Stimulated activated CD4-positive, alpha-beta T cell treated with anti-CD3 and anti-CD28 coated beads, Interleukin-12 subunit alpha, Interleukin-12 subunit beta, amount 100 ng/mL, for 4 hours (primary cell): ENCODE measurements around the gene PLSCR3.
"Not testable (repeated sequence)": the region's sequence is repeated elsewhere in the genome, so short reads cannot be mapped to it uniquely, and the experiment has no call there.

Experiments used
- DNase-seq: peaks from one replicate; pipeline ENCODE4 v3.0.0-alpha.2; 2020

The PLSCR3 gene

GRCh38 chr17:7379134-7379533 lies 15.2 kb downstream of the PLSCR3 start:
- DNase-seq = no peak

DNA sequence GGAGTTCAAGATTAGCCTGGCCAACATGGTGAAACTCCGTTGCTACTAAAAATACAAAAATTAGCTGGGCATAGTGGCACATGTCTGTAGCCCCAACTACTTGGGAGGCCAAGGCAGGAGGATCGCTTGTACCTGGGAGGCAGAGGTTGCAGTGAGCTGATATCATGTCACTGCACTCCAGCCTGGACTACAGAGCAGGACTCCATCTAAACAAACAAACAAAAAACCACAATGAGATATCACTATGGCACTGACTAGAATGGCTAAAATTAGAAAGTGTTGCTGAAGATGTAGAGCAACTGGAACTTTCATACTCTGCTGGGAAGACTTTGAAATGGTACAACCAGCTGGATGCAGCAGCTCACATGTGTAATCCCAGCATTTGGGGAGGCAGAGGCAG lies 20.0 kb downstream of the PLSCR3 start:
- DNase-seq = no peak

GRCh38 chr17:7370853-7371252 lies 23.5 kb downstream of the PLSCR3 start:
- no peak for DNase-seq

GRCh38 chr17:7369825-7370224 lies 24.5 kb downstream of the PLSCR3 start:
- DNase-seq = no peak

DNA sequence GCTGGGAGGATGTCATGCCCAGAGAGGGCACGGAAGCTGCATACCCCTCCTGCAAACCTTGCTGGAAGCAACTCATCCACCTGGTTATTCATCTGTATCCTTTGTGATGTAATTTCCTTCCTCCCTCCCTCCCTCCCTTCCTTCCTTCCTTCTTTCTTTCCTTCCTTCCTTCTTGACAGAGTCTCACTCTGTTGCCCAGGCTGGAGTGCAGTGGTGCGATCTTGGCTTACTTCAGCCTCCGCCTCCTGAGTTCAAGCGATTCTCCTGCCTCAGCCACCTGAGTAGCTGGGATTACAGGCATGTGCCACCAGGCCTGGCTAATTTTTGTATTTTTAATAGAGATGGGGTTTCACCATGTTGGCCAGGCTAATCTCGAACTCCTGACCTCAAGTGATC lies 25.7 kb downstream of the PLSCR3 start:
- not testable (repeated sequence) for DNase-seq

- DNase-seq = no peak
Measured at GRCh38 chr17:7367918-7368598, 26.3 kb downstream of the PLSCR3 start.

- no peak for DNase-seq
Measured at GRCh38 chr17:7367083-7367482, 27.2 kb downstream of the PLSCR3 start.

GRCh38 chr17:7365963-7366362 lies 28.4 kb downstream of the PLSCR3 start:
- DNase-seq = not testable (repeated sequence)

GRCh38 chr17:7363311-7363710 lies 31.0 kb downstream of the PLSCR3 start:
- no peak for DNase-seq

DNA sequence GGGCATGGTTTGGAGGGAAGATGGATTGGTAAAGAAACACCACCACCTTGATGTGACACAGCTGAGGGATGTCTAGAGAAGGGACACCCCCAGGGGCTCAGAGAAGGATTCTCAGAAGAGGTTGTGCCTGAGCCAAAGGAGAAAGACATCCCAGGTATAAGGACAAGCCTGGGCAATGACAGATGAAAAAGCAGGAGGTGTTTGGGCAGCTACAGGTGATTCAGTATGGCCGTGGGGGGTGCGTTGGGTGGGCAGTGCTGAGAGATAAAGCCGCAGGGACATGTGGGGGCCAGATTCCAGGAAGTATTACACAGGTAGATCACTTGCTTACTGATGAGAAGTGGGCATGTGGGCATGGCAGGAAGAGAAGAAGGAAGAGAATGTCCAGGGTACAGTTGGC lies 32.4 kb downstream of the PLSCR3 start:
- DNase-seq = no peak

GRCh38 chr17:7357381-7357780 lies 36.9 kb downstream of the PLSCR3 start:
- no peak for DNase-seq

GRCh38 chr17:7356756-7357155 lies 37.6 kb downstream of the PLSCR3 start:
- no peak for DNase-seq

GRCh38 chr17:7356072-7356549 lies 38.2 kb downstream of the PLSCR3 start:
- peak; percentile 82 for DNase-seq

- DNase-seq = no peak
Measured at GRCh38 chr17:7355573-7355972, 38.8 kb downstream of the PLSCR3 start.

GRCh38 chr17:7355053-7355452 lies 39.3 kb downstream of the PLSCR3 start, which contains the start of gene TMEM95:
Gene TMEM95, plus strand, starts transcription at chr17:7355156. Its CDS starts 49 bp downstream, at chr17:7355205.
- no peak for DNase-seq

- DNase-seq = no peak
Measured at GRCh38 chr17:7354262-7354843, 40.0 kb downstream of the PLSCR3 start.

DNA sequence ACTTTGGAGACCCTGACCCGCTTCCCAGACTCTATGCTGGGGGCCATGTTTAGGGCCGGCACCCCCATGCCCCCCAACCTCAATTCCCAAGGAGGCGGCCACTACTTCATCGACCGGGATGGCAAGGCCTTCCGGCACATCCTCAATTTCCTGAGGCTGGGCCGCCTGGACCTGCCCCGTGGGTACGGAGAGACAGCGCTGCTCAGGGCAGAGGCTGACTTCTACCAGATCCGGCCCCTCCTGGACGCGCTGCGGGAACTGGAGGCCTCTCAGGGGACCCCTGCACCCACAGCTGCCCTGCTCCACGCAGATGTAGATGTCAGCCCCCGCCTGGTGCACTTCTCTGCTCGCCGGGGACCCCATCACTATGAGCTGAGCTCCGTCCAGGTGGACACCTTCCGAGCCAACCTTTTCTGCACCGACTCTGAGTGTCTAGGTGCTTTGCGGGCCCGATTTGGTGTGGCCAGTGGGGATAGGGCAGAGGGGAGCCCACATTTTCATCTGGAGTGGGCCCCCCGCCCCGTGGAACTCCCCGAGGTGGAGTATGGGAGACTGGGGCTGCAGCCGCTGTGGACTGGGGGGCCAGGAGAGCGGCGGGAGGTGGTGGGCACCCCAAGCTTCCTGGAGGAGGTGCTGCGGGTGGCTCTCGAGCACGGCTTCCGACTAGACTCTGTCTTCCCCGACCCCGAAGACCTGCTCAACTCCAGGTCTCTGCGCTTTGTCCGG lies 41.3 kb downstream of the PLSCR3 start:
- DNase-seq = no peak

DNA sequence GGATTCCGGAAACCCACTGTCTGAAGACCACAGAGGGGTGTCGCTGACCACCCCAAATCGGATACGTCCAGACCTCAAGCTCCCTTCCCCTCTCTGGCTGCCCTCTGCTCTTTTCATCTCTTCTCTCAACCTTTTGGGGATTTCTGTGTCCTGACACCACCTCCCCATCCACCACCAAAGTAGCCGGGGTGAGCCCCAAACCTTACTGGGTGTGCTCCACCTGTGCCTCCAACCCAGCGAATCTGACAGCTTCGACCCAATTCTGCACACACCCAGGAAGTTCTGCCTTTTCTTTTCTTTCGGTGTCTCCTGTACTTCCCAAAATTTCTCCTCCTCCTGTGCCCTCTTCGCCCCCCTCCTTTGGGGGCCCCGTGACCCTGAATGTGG lies 41.8 kb downstream of the PLSCR3 start:
- no peak for DNase-seq

DNA sequence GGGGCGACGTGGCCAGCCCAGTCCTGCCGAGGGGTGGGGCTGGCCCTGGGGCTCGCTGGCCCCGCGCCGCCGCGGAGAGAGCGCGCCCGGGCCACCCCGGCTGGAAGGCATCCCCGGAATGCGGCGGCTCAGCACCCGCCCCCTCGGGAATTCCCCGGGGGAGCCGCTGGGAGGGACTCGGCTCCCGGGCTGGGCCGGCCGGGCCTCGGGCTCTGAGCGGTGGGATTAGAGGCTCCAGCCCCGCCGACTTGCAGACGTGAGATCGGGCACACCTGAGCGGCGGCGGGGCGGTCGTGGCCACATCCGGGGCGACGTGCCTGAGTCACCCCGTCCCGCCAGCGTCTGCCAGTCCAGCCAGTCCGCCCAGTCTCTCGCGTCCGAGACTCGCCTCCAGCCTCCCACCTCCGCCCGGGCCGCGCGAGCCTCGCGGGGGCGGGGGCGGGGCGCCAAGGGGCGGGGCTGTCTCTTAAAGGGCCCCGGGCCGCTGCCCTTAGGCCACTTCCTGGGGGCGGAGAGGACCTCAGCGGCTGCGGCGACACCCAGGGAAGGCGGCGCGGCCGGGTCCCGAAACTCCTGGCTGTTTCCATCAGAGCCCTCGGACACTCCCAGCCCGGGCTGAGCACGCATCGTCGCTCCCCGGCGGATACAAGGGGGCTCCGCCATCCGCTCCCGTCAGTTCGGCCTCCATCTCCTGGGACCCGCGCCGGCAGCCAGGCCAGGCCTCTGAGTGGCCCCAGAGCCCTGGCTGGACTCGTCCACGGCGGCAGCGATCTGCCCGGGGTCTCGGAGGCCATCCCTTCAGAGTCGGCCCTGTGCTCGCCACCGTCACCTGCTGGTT lies 42.4 kb downstream of the PLSCR3 start, which contains the start of gene KCTD11:
TSS of gene KCTD11 (plus strand) at position 498 of the 838 bp plus-strand sequence.
- peak; percentile 70 for DNase-seq

DNA sequence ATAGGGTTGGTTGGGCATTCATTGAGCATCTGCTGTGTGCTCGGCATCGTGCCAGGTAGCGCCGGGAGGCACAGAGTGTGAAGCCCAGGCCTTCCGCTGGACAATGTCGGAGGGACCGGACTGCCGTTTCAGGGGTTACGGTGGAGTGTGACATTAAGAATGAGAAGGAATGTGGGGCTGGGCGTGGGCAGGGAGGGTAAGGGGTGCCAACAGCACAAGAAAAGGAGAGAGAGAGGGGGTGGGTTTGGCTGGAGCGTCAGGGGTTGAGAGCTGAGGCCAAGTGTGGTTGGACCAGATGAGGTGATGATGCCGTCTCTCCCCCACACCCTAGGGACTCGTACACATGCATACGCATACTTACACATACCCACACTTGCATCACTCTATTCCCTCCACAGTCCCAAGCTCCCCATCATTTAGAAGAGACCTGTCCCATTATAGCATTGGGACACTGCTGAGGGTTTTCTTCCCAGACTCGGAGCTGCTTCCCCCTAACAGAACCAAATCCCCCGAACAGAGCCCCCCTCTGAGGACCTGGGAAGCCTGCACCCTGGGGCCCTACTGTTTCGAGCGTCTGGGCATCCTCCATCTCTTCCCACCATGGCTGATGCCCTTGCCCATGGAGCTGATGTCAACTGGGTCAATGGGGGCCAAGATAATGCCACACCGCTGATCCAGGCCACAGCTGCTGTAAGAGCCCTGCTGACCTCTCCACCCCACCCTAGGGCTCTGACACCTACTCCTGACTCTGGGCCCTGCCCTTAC lies 45.7 kb downstream of the PLSCR3 start:
- no peak for DNase-seq

- DNase-seq = no peak
Measured at GRCh38 chr17:7347630-7348477, 46.5 kb downstream of the PLSCR3 start.
